Uterus (tissue), 2 donors: Measurements from ENCODE around the gene RER1.

Experiments used
- CTCF ChIP-seq, 4 experiments: fragments of 200-600 bp in 2 of 4; fragments of 450-650 bp in 2 of 4; sonication (generic) in 2 of 4; IDR thresholded peaks; one replicate each; pipeline ENCODE4 v1.5.1; 2016 to 2019; ENCODE audit warnings: antibody characterized with exemption in 4 of 4, mild to moderate bottlenecking in 2 of 4, moderate library complexity in 1 of 4
- POLR2A ChIP-seq, 2 donors: fragments of 450-650 bp; IDR thresholded peaks; one replicate each; pipeline ENCODE4 v1.6.1; 2016; ENCODE audit warnings: antibody characterized with exemption in 2 of 2, mild to moderate bottlenecking in 1 of 2, moderate library complexity in 1 of 2

GRCh38 chr1:2411801-2412394 lies 20.3 kb downstream of the RER1 start:
- TF ChIP-seq CTCF (IDR thresholded peaks at IDR 0.05) (no peak), POLR2A (IDR thresholded peaks at IDR 0.05) (no peak)
